Psoas muscle (tissue), 8 donors: ENCODE measurements around the gene PLAAT5. TPM values are rescaled to one million over a fixed set of nuclear protein-coding genes. Genes with fewer than 3 reads are reported as not detected.

Experiments used
- ATAC-seq, 4 donors: fragments of 200-7000 bp; cut with Tn5 transposase; one replicate each; pipeline ENCODE4 v1.9.1; 2020; ENCODE audit warnings: moderate library complexity in 3 of 4, mild to moderate bottlenecking in 2 of 4
- DNase-seq, 2 donors: peaks; one replicate each; pipeline ENCODE4 v3.0.0-alpha.2; 2020
- H3K27ac ChIP-seq: fragments of 200-600 bp; one replicate; pipeline ENCODE4 v1.8.0; 2022
- H3K27me3 ChIP-seq, 3 donors: fragments of 200-600 bp in 1 of 3; one replicate each; pipeline versions ENCODE4 v1.6.1 to v1.8.0; 2013 to 2022; ENCODE audit warnings: low read length in 2 of 3, mild to moderate bottlenecking in 2 of 3, moderate library complexity in 1 of 3; ENCODE audit not compliant: insufficient read depth in 3 of 3
- H3K36me3 ChIP-seq, 2 donors: fragments of 200-600 bp in 1 of 2; one replicate each; pipeline versions ENCODE4 v1.6.1 to v1.8.0; 2013 to 2022; ENCODE audit warnings: low read depth in 1 of 2, mild to moderate bottlenecking in 1 of 2, moderate library complexity in 1 of 2; ENCODE audit not compliant: insufficient read depth in 1 of 2
- H3K4me1 ChIP-seq: fragments of 200-600 bp; one replicate; pipeline ENCODE4 v1.8.0; 2022
- H3K4me3 ChIP-seq: fragments of 200-600 bp; one replicate; pipeline ENCODE4 v1.8.0; 2022; ENCODE audit warnings: mild to moderate bottlenecking
- H3K9me3 ChIP-seq: fragments of 200-600 bp; one replicate; pipeline ENCODE4 v1.8.0; 2022
- WGBS, 3 donors: extraction: QIAGEN DNeasy Blood & Tissue Kit; methylation state at CpG; one replicate each; pipeline versions ENCODE4 v1.1.6 to v1.1.7; 2013; 5-methylcytosine and 5-hydroxymethylcytosine counted together
- intact Hi-C, 2 donors: fragments of 100-400 bp; cut with DNase I; formaldehyde crosslinking; loops; one replicate each; pipeline versions ENCODE4 v1.11.0 to v1.14.2; 2022
- polyA plus RNA-seq, 3 donors: library from polyadenylated mRNA; stranded (reverse); fragments of 200-250 nt; gene quantifications; one replicate each; pipeline ENCODE4 v1.2.3, GENCODE V29; 2013
- total RNA-seq, 4 donors: library from RNA; stranded (reverse); fragmentation: NEBNext Ultra II Directional in 2 of 4; extraction: Animal tissue kit (Norgen Biotek cat#: 25700) in 2 of 4; gene quantifications; one replicate each; pipeline versions ENCODE4 v1.2.1 to v1.2.4, GENCODE V29; 2021 to 2023
- TF ChIP-seq, protein P1 (sequence below): fragments of 200-600 bp; IDR thresholded peaks from one replicate; pipeline ENCODE4 v1.8.0; 2022; ENCODE audit warnings: antibody characterized with exemption
- donor health status: healthy with polysubstance abuse.
- donor health status: DM: no; HTN: no; CAD: no; lungs with moderate emphysema.
- donor health status: Bipolar disorder and iron deficiency.
- donor health status: healthy.
- donor health status: DM: yes; HTN: yes; CAD: no.
- donor health status: DM: no; HTN: no; CAD: no.
- donor health status: DM: no; HTN: no; CAD: no.
- donor health status: DM: yes; HTN: yes; CAD: no.

Gene PLAAT5
- total and polyA plus RNA-seq, 7 donors: 0.11 to 0.59 (median 0.33) TPM

- no peak for DNase-seq
- no peak for ATAC-seq
- no peaks in the 10 kb centered on the region for H3K36me3 ChIP-seq
- H3K4me3 ChIP-seq: no peak overlapping the region
- H3K4me1 ChIP-seq: no peaks in the 10 kb centered on the region
- no peak overlapping the region for H3K27ac ChIP-seq
- no peaks in the 10 kb centered on the region for H3K27me3 ChIP-seq
- H3K9me3 ChIP-seq: no peaks in the 10 kb centered on the region
- WGBS, 3 donors: 85 to 89% (median 86%) methylated on average over 2 of the region's 2 CpGs
- TF ChIP-seq, protein P1, sequence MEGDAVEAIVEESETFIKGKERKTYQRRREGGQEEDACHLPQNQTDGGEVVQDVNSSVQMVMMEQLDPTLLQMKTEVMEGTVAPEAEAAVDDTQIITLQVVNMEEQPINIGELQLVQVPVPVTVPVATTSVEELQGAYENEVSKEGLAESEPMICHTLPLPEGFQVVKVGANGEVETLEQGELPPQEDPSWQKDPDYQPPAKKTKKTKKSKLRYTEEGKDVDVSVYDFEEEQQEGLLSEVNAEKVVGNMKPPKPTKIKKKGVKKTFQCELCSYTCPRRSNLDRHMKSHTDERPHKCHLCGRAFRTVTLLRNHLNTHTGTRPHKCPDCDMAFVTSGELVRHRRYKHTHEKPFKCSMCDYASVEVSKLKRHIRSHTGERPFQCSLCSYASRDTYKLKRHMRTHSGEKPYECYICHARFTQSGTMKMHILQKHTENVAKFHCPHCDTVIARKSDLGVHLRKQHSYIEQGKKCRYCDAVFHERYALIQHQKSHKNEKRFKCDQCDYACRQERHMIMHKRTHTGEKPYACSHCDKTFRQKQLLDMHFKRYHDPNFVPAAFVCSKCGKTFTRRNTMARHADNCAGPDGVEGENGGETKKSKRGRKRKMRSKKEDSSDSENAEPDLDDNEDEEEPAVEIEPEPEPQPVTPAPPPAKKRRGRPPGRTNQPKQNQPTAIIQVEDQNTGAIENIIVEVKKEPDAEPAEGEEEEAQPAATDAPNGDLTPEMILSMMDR: no peak
- intact Hi-C loops: no loop called here
Measured at GRCh38 chr11:63521896-63522295, 30.9 kb upstream of the PLAAT5 start.

DNA sequence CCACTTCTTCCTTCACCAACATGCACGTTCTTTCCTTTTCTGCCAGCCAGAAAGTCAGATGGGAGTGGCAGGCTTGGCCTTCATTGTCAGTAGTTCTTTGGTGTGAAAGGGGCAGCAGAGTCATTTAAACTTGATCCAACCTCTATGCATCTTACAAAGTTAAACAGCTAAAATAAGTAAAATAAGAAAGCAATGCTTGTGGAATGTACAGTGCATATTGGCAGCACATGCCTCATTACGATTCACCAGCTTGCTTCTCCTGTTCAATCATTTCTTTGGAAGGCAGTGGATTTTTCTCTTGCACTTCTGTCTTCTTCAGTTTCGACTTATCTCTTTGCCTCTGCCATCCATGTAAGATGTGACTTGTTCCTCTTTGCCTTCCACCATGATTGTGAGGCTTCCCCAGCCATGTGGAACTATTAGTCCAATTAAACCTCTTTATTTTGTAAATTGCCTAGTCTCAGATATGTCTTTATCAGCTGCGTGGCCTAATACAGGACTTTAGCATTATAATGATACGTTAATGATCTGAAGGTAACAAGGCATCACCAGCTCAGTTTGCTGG lies 29.7 kb upstream of the PLAAT5 start:
- H3K27me3 ChIP-seq: no peaks in the 10 kb centered on the region
- H3K4me1 ChIP-seq: no peaks in the 10 kb centered on the region
- no peaks in the 10 kb centered on the region for H3K36me3 ChIP-seq
- H3K4me3 ChIP-seq: no peak overlapping the region
- no peak overlapping the region for H3K27ac ChIP-seq
- TF ChIP-seq, protein P1: no peak
- intact Hi-C loops: no loop called here
- no peak for DNase-seq
- H3K9me3 ChIP-seq: no peaks in the 10 kb centered on the region
- WGBS, 3 donors: 82 to 87% (median 85%) methylated on average over 5 of the region's 5 CpGs
- no peak for ATAC-seq

- WGBS, 3 donors: 3 to 14% (median 12%) methylated on average over 1 of the region's 1 CpG
- Histone ChIP-seq H3K27me3 (no peaks in the 10 kb centered on the region), H3K4me3 (no peak overlapping the region), H3K36me3 (no peaks in the 10 kb centered on the region), H3K9me3 (no peaks in the 10 kb centered on the region), H3K4me1 (no peaks in the 10 kb centered on the region), H3K27ac (no peak overlapping the region)
- no peak for DNase-seq
- intact Hi-C loops: no loop called here
- TF ChIP-seq, protein P1: no peak
- ATAC-seq: no peak
Measured at GRCh38 chr11:63518548-63518947, 27.6 kb upstream of the PLAAT5 start.

GRCh38 chr11:63517156-63517555 lies 26.2 kb upstream of the PLAAT5 start:
- TF ChIP-seq, protein P1: no peak
- intact Hi-C loops: no loop called here
- ATAC-seq: no peak

DNA sequence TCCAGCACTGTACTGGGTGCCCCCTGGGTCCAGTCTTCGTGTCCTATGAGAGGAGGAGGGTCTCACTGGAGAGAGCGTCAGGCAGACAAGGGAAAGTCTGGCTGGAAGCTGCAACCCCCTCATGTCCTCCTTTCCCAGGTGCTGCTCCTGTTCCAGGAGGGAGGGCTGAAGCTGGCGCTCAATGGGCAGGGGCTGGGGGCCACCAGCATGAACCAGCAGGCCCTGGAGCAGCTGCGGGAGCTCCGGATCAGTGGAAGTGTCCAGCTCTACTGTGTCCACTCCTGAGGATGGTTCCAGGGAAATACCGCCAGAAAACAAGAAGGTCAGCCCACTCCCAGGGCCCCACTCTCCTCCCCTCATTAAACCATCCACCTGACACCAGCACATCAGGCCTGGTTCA lies 25.1 kb upstream of the PLAAT5 start:
- DNase-seq (no peak), ATAC-seq (no peak)
- Histone ChIP-seq H3K27ac (no peak overlapping the region), H3K27me3 (no peaks in the 10 kb centered on the region), H3K4me1 (peaks cover 7% of the 10 kb centered on the region), H3K4me3 (no peak overlapping the region), H3K36me3 (no peaks in the 10 kb centered on the region), H3K9me3 (no peaks in the 10 kb centered on the region)
- TF ChIP-seq, protein P1: no peak
- intact Hi-C loops: no loop called here
- 94 to 96% (median 94%) methylated on average over 6 of the region's 6 CpGs for WGBS, 3 donors

More at GRCh38 chr11:63517156-63517555, 26.2 kb upstream of the PLAAT5 start:
- no peak for DNase-seq
- 96 to 98% (median 98%) methylated on average over 5 of the region's 5 CpGs for WGBS, 3 donors
- Histone ChIP-seq H3K4me1 (peaks cover 6% of the 10 kb centered on the region), H3K4me3 (no peak overlapping the region), H3K27me3 (no peaks in the 10 kb centered on the region), H3K27ac (no peak overlapping the region), H3K36me3 (no peaks in the 10 kb centered on the region), H3K9me3 (no peaks in the 10 kb centered on the region)
